H1 (cell line): Measurements from ENCODE around the gene RANBP6. TPM values are rescaled to one million over a fixed set of nuclear protein-coding genes. Genes with fewer than 3 reads are reported as not detected.

Source experiments
- BCL11A ChIP-seq, 2 experiments: IDR thresholded peaks; one replicate each; pipeline ENCODE4 v1.6.1; 2011; ENCODE audit warnings: low read depth in 2 of 2, low read length in 2 of 2, mild to moderate bottlenecking in 2 of 2
- CHD7 ChIP-seq: fragments of 300-600 bp; sonication (generic); IDR thresholded peaks from 2 replicates; pipeline ENCODE4 v1.7.1; 2012; ENCODE audit warnings: low read length, moderate library complexity, mild to moderate bottlenecking, inconsistent platforms; ENCODE audit not compliant: insufficient replicate concordance
- CREB1 ChIP-seq: IDR thresholded peaks from 2 replicates; pipeline ENCODE4 v1.6.1; 2012; ENCODE audit warnings: inconsistent platforms
- FOSL1 ChIP-seq: IDR thresholded peaks from 2 replicates; pipeline ENCODE4 v1.6.1; 2011; ENCODE audit warnings: mild to moderate bottlenecking, low read depth, low read length, moderate library complexity; ENCODE audit not compliant: insufficient read depth
- MAFK ChIP-seq: IDR thresholded peaks from 2 replicates; pipeline ENCODE4 v1.6.1; 2012; ENCODE audit warnings: low read depth, mild to moderate bottlenecking, improper control_type of control experiment, low read length
- PHF8 ChIP-seq: fragments of 200-600 bp; sonication (generic); conservative IDR thresholded peaks from 2 replicates; pipeline ENCODE4 v1.7.1; 2012; ENCODE audit warnings: low read depth, mild to moderate bottlenecking, inconsistent platforms, low read length, moderate library complexity
- RBBP5 ChIP-seq: IDR thresholded peaks from 2 replicates; pipeline ENCODE4 v1.7.1; 2012; ENCODE audit warnings: low read depth, mild to moderate bottlenecking, inconsistent platforms, low read length, moderate library complexity, borderline replicate concordance
- RXRA ChIP-seq: IDR thresholded peaks from 2 replicates; pipeline ENCODE4 v1.6.1; 2011; ENCODE audit warnings: low read depth, mild to moderate bottlenecking, low read length, moderate library complexity; ENCODE audit not compliant: insufficient read depth
- SIX5 ChIP-seq: IDR thresholded peaks from 2 replicates; pipeline ENCODE4 v1.6.1; 2011; ENCODE audit warnings: mild to moderate bottlenecking, low read depth, low read length
- TBP ChIP-seq: IDR thresholded peaks from 2 replicates; pipeline ENCODE4 v1.6.1; 2011; ENCODE audit warnings: low read depth, low read length, improper control_type of control experiment
- YY1 ChIP-seq: IDR thresholded peaks from 2 replicates; pipeline ENCODE4 v1.6.1; 2011; ENCODE audit warnings: low read depth, mild to moderate bottlenecking, low read length
- polyA plus RNA-seq, 7 experiments: library from polyadenylated mRNA; depleted of rRNA in 3 of 7; stranded (reverse) in 5 of 7; unstranded in 2 of 7; fragments of >200 nt in 5 of 7; fragments of 200-250 nt in 2 of 7; gene quantifications; 1 replicate in 5 of 7; 2 replicates in 1 of 7; 4 replicates in 1 of 7; pipeline versions ENCODE4 v1.2.1 to v1.2.3, GENCODE V29; 2011 to 2013; ENCODE audit warnings: missing spikeins in 2 of 7, mixed read lengths in 2 of 7
- total RNA-seq: library from RNA; stranded (reverse); fragmentation: NEBNext Ultra II Directional; extraction: Animal tissue kit (Norgen Biotek cat#: 25700); gene quantifications from 2 replicates; pipeline ENCODE4 v1.2.1, GENCODE V29; 2021
- TF ChIP-seq, protein P1 (sequence below): IDR thresholded peaks from 2 replicates; pipeline ENCODE4 v1.6.1; 2011; ENCODE audit warnings: low read length, improper control_type of control experiment

RANBP6 gene
- total and polyA plus RNA-seq, 2 of the 8 experiments (the other 6 are each of a cell fraction or from before 2014, with no cell fraction given), result 5.7 to 18.8 TPM

DNA sequence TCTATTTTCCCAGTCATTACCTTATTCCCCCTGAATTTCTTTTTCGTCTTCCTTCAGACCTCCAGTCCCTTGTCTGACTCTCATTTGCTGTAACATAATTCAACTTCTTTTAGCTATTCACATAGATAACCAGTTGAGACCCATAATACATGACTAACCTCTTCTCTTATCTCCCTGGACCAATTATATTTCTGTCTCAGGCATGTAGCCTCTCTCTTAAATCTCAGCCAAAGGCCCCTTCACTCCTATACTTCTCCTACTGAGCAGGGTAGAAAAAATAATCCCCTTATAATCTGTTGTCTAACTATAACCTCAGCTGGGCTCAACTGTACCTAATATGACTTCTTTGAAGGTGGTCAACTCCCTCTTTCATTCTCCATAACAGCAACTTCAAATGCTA is 20.9 kb downstream of the RANBP6 start (continued):
- no peak for TF ChIP-seq CHD7
- TF ChIP-seq SIX5, result no peak
- TF ChIP-seq, protein P1, sequence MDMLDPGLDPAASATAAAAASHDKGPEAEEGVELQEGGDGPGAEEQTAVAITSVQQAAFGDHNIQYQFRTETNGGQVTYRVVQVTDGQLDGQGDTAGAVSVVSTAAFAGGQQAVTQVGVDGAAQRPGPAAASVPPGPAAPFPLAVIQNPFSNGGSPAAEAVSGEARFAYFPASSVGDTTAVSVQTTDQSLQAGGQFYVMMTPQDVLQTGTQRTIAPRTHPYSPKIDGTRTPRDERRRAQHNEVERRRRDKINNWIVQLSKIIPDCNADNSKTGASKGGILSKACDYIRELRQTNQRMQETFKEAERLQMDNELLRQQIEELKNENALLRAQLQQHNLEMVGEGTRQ, result no peak
- TF ChIP-seq YY1, result no peak
- no peak for TF ChIP-seq PHF8
- no peak for TF ChIP-seq MAFK
- no peak for TF ChIP-seq RXRA
- no peak for TF ChIP-seq BCL11A (IDR thresholded peaks at IDR 0.05; ENCODE audit: low read depth in 2 of 2, low read length in 2 of 2)
- TF ChIP-seq CREB1, result no peak
- TF ChIP-seq TBP, result no peak
- no peak for TF ChIP-seq FOSL1
- no peak for TF ChIP-seq RBBP5
